GM19193 (cell line): ENCODE measurements around the gene IFITM5.
A peak's percentile ranks its signal among the peaks of the same experiment; 100 is the strongest.

ENCODE experiments used
- POLR2A ChIP-seq: IDR thresholded peaks from 4 replicates; pipeline ENCODE4 v1.6.1; 2011; ENCODE audit not compliant: insufficient read depth, insufficient read length; ENCODE audit errors: extremely low read depth

Gene IFITM5

DNA sequence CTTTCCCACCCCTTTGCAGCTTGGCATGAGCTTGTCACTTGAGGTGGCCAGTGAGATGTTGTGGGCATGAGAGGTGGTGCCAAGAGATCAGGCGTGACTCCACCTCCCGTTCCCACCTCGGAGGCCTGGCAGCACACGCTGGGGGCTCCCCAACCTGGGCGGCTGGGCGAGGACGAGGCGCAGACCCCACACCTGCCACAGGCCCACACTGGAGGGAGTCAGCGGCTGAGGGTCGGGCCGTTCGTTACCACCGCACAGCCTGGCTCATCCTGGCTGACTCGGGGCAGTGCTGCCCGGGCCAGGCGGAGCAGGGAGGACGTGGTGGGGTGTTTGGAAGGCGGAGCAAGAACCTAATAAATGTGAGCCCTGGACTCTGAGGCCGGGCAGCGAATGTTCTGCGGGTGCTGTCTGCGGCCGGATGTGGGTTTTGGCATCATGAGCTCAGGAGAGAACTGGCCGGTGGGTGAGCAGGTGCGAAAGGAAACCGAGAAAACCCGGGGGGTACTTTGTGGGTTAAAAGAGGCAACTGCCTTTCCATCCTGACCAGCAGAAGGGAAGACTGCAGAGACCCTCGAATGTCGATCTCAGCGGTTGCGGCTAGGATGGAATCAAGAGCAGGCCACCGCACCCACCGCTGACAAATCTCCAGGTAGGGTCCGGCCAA is 31.5 kb upstream of the IFITM5 start:
- no peak for TF ChIP-seq POLR2A

DNA sequence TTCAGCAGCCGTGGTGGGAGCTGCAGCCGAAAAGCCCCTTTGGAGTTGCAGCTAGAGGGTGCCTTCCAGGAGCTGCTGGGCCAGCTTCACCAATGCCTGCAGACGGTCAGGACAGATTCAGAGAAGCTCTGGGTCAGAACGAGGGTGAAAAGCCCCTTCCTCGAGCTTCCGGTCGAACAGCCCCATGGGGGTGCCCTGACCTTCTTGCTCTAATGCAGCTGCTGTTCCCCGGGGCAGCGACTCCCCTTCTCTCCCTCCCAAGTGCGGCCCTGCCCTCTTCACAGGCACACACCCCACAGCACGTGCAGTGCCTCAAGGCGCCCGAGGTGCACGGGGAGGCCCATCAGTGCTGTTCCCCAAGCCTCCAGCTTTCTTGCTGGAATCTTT is 31.0 kb upstream of the IFITM5 start:
- no peak for TF ChIP-seq POLR2A

DNA sequence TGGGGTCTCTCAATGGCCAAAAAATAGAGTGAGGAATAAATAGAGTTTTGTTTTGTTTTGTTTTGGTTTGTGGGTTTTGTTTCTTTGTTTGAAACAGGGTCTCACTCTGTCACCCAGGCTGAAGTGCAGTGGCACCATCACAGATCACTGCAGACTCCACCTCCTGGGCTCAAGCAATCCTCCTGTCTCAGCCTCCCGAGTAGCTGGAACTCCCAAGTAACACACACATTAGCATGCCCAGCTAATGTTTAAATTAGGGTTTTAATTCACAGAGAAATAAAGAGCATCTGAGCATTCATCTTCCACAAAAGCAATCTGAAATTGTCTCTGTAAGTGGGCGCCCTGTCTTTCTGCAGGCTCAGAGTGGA is 30.5 kb upstream of the IFITM5 start:
- TF ChIP-seq POLR2A = no peak

DNA sequence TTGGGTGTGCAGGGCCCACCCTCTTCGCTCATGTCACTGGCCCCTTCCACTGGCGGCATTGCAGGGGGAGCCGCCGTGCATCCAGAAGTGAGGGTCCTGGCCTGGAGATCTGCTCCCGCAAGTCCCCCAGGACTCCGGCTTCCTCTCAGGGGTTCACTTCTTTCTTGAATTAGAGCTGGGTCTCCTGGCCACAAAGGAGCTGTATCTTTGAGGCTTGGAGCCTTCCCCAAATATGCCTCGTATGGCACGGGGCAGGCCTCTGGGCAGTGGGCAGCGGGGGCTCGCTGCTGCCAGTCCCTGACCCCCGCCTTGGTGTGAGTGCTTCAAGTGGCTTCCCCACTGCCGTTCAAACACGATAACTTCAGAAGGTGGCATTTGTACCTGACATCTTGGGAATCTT is 28.7 kb upstream of the IFITM5 start:
- TF ChIP-seq POLR2A = no peak

DNA sequence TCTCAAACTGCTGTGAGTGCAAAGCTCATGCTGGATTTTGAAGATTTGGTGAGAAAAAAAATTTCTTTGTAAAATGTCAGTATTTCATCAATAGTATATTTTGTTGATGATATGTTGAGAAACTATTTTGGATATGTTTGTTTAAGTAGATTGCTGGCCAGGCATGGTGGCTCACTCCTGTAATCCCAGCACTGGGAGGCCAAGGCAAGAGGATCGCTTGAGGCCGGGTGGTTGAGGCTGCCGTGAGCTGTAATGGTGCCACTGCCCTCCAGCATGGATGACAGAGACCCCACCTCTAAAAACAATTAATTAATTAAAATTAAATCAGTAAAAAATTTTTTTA is 28.2 kb upstream of the IFITM5 start:
- no peak for TF ChIP-seq POLR2A

DNA sequence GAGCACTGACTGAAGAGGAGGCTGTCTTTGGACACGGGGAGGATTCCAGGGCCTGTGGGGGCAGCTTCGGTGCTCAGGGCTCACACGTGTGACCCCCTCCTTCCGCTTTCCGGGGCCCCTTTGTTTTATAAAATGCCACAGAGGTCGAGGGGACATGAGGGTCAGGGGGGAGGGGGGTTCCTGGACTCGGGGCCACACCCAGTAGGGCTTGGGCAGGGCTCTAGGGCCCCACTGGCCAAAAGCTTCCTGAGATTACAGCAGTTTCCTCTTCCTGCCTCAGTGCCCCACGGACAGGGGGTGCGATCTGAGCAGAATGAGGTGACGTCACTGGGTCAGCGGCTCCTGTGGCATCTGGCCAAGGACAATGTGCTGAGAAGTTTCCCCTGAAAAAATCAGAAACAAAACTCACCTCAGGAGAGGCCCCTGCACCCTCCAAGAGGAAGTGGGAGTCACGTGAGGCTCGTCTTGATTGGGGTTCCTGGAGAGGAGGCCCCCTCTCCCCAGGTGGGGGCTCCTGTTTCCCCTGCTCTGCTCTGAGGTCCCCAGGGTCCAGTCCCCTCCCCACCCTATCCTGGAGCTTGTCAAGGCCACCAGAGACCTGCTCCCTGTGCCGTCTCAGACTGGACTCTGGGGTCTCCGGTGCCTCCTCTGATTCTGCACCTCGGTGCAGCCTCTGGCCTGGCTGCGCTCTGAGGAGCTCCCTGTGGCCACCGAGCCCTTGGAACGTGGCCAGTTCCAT is 27.7 kb upstream of the IFITM5 start:
- peak; percentile 53 for TF ChIP-seq POLR2A

DNA sequence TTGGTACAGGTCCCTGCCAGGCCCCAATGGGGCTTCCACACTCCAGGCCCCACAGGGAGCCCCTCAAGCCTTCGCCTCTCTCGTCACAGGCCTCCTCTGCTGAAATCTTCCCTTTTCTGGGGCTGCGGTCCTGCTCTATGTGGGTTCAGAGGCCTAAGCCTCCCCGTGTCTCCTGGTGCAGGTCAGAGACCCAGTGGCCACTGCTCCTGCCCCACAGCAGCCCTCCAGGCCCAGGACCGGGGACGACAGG is 27.2 kb upstream of the IFITM5 start:
- TF ChIP-seq POLR2A = no peak

DNA sequence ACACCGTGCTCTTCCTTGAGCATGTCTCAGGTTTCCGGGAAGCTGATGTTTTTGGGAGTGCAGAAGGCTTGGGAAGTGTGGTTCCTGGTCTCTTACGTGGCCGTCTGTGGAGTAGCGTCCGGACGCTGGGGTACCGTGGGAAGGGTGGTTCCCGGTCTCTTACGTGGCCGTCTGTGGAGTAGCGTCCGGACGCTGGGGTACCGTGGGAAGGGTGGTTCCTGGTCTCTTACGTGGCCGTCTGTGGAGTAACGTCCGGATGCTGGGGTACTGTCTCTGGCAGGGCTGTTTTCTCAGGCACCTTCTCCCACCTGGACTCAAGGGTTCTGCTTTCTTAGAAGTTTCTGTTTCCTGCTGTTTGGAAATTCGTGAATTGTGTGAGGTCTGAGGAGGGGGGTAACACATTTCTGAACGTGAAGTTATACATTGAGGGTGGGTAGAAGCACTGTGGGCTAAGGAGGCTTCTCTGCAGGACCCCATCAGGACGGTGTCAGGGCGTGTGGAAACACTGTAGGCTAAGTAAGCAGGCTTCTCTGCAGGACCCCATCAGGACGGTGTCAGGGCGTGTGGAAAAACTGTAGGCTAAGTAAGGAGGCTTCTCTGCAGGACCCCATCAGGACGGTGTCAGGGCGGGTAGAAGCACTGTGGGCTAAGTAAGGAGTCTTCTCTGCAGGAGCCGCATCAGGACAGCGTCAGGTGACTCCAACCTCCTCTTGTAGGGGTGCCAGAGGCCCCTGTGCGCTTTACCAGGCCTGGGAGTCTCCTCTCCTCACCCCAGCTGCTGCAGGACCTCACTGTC is 26.7 kb upstream of the IFITM5 start:
- TF ChIP-seq POLR2A = no peak

DNA sequence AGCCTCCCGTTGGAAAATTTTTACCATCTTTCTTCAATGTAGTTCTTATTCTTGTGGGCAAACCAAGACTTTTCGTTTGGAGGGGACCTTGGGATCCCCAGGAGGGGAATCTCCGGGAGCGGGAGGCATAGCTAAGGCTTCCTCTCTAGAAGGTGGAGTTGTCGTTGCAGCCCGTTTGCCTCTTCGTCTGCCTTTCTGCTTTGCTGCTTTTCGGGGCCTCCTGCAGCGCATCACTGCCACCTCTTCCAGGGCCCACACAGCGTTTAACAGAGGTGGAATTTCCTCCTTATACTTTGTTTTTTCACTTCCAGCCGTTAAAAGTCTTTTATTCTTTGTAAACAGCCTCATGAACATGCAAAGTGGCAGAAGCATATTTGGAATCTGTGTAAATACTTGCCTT is 24.8 kb upstream of the IFITM5 start:
- no peak for TF ChIP-seq POLR2A

DNA sequence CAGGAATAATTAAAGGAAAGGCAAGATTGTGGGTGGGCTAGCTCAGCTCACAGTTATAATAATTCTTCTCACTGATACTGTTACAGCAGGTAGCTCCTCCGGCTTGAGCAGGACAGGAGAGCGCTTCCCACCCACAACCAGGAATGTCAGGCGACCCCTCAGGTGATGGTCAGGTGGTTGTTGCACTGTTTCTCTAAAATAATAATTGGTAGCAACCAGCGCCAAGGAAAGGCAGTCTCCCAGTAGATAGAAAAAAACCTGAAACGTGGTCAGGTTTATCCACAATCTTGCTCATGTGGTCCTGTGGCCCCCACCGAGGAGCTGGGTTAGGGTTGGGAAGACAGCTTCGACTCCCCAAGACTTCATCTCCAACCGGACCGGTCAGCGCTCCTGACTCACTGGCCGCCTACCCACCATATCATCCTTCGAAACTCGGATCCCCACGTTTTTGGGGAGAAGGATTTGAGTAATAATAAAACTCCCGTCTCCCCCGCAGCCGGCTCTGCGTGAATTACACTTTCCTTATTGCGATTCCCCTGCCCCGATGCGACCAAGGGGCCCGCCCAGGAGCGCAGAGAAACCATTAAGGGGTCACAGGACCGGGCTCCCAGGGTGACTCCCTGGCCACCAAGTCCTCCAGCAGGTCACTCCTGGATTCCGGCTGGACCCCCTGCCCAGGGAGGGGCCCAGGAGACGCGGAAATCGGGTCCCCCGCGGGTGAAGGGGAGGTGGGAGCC is 18.5 kb upstream of the IFITM5 start:
- peak; percentile 43 for TF ChIP-seq POLR2A

DNA sequence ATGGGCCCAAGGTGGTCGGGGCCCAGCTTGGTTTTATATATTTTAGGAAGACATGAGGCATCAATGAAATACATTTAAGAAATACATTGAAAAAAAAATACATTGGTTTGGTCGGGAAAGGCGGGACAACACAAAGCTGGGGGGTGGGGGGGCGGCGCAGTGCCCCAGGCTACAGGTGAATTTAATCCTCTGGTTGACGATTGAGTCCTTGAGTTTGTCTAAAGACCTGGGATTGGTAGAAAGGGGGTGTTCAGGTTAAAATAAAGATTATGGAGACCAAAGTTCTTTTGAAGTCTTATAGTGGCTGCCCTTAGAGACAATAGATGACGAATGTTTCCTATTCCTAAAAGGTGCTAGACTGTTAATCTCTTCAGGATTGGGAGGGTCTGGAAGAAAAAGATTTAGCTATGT is 17.6 kb upstream of the IFITM5 start:
- no peak for TF ChIP-seq POLR2A

DNA sequence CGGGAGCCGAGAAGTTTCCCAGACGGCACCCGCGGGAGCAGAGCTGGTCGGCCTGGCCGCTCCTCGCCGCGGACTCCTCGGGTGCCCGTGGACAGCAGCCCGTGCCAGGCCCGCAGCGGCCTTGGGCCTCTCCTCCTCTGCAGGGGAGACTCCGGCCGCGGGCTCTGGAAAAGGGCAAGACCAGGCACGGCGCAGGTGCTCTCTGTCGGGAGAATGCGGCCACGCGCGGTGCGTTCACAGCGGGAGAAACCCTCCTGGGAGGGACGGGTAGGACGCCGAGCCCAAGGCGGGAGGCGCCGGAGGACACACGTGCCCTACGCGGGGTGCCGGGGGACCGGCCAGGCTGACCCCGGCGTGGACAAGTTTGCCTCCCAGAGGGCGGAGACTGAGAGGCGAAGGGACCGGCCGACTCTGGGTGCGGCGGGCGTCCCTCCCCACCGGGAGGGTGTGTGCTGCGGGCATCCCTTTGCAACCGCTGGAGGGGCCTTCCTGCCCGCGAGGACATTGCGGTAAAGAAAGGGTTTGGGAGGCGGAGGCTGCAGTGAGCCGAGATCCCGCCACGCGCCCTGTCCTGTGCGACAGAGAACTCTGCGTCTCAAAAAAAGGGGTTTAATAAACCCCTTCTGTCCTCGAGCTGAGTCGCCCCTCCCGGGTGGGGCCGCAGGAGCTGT is 16.8 kb upstream of the IFITM5 start:
- peak; percentile 3 for TF ChIP-seq POLR2A

DNA sequence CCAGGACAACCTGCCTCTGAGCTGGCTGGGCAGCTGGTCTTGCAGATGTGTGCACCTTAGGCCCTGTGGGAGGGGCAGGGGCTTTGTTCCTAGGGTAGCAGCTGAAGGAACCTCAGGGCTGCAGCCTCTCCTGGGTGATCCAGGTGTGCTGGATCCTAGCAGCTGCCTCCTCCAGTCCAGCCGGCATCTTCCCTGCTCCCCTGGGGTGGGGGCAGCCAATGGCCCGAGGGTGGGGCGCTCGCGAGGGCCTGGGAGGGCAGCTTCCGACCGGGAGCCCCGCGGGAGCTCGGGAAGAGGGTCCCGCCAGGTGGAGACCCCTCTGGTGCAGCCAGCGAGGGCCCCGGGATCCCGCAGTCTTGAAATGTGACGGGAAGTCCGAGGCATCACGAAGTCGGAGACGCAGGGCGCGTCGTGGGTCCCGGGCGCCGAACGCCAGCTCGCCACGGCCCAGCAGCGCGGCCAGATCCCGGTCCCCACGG is 16.2 kb upstream of the IFITM5 start:
- TF ChIP-seq POLR2A = peak; percentile 27

DNA sequence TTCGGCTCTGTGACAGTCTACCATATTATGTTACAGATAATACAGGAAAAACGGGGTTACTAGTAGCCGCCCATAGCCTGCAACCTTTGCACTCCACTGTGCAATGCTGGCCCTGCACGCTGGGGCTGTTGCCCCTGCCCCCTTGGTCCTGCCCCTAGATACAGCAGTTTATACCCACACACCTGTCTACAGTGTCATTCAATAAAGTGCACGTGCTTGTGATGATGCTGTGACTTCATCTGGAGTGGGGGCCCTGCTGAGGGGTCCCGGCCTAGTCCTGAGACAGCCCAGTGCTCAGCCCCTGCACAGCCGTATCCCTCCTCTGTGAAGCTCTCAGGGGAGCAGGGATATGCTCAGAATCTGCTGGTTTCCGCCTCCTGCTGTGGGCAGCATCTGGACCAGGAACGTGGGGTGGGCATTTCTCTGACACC is 15.7 kb upstream of the IFITM5 start:
- peak; percentile 16 for TF ChIP-seq POLR2A
